ENCODE data around the gene BTBD7.

- TF ChIP-seq, protein P1, sequence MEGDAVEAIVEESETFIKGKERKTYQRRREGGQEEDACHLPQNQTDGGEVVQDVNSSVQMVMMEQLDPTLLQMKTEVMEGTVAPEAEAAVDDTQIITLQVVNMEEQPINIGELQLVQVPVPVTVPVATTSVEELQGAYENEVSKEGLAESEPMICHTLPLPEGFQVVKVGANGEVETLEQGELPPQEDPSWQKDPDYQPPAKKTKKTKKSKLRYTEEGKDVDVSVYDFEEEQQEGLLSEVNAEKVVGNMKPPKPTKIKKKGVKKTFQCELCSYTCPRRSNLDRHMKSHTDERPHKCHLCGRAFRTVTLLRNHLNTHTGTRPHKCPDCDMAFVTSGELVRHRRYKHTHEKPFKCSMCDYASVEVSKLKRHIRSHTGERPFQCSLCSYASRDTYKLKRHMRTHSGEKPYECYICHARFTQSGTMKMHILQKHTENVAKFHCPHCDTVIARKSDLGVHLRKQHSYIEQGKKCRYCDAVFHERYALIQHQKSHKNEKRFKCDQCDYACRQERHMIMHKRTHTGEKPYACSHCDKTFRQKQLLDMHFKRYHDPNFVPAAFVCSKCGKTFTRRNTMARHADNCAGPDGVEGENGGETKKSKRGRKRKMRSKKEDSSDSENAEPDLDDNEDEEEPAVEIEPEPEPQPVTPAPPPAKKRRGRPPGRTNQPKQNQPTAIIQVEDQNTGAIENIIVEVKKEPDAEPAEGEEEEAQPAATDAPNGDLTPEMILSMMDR (IDR thresholded peaks at IDR 0.05; ENCODE audit: low read length), result no peak
- TF ChIP-seq EZH2 (optimal IDR thresholded peaks at IDR 0.05; ENCODE audit: low read depth, low read length), result no peak
- no peak for TF ChIP-seq EZH2phosphoT487 (IDR thresholded peaks at IDR 0.05; ENCODE audit: low read length)
These were observed 4.3 kb downstream of the BTBD7 start for GRCh38 chr14:93328546-93328945.

Data from MM.1S (cell line).